OCI-LY3 (cell line): Measurements from ENCODE around the gene FAR1.

ENCODE experiments used
- H2AFZ ChIP-seq: fragments of 200-600, 300-600 bp; shearing (Covaris generic); 2 replicates; pipeline ENCODE4 v1.6.0; 2014; ENCODE audit warnings: antibody characterized with exemption, low read depth, low read length
- H3K27ac ChIP-seq: fragments of 200-600, 300-600 bp; sonication (generic); 2 replicates; pipeline ENCODE4 v1.5.1; 2014; ENCODE audit warnings: mild to moderate bottlenecking, low read length, moderate library complexity, mixed read lengths
- H3K27me3 ChIP-seq: fragments of 200-600, 300-600 bp; sonication (generic); 2 replicates; pipeline ENCODE4 v1.6.1; 2014; ENCODE audit warnings: low read depth, low read length, mixed read lengths
- H3K36me3 ChIP-seq: fragments of 200-600, 300-600 bp; sonication (generic); replicated peaks from 2 replicates; pipeline ENCODE3; 2014; ENCODE audit warnings: low read depth, low read length, mixed read lengths
- H3K4me1 ChIP-seq: fragments of 300-600, 200-600 bp; sonication (generic); 2 replicates; pipeline ENCODE4 v1.6.1; 2014; ENCODE audit warnings: low read length, mixed read lengths
- H3K4me2 ChIP-seq: fragments of 200-600, 300-600 bp; sonication (generic); 2 replicates; pipeline ENCODE4 v1.6.1; 2014; ENCODE audit warnings: low read length, mixed read lengths
- H3K4me3 ChIP-seq: fragments of 300-600, 200-600 bp; sonication (generic); 2 replicates; pipeline ENCODE4 v1.5.1; 2014; ENCODE audit warnings: antibody characterized with exemption, mild to moderate bottlenecking, low read length, moderate library complexity
- H3K79me2 ChIP-seq: fragments of 300-600, 200-600 bp; shearing (Covaris generic); 2 replicates; pipeline ENCODE4 v1.6.1; 2014; ENCODE audit warnings: mild to moderate bottlenecking, low read length, mixed read lengths
- H3K9ac ChIP-seq: fragments of 300-600, 200-600 bp; shearing (Covaris generic); 2 replicates; pipeline ENCODE4 v1.6.0; 2014; ENCODE audit warnings: mild to moderate bottlenecking, low read length, moderate library complexity
- H3K9me3 ChIP-seq: fragments of 200-600, 300-600 bp; shearing (Covaris generic); 2 replicates; pipeline ENCODE4 v1.6.1; 2014; ENCODE audit warnings: low read length, mixed read lengths; ENCODE audit not compliant: insufficient read depth
- H4K20me1 ChIP-seq: fragments of 200-600, 300-600 bp; sonication (generic); 2 replicates; pipeline ENCODE4 v1.6.1; 2016; ENCODE audit warnings: low read length, mixed read lengths; ENCODE audit not compliant: insufficient read depth
- CTCF ChIP-seq: fragments of 200-600, 300-600 bp; sonication (generic); IDR thresholded peaks from 2 replicates; pipeline ENCODE4 v1.5.1; 2014; ENCODE audit warnings: antibody characterized with exemption, low read length, low read depth
- EZH2phosphoT487 ChIP-seq: fragments of 200-600 bp; shearing (Covaris generic); IDR thresholded peaks from 2 replicates; pipeline ENCODE4 v1.6.1; 2018; ENCODE audit warnings: antibody characterized with exemption, mixed run types, low read depth

FAR1 gene

DNA sequence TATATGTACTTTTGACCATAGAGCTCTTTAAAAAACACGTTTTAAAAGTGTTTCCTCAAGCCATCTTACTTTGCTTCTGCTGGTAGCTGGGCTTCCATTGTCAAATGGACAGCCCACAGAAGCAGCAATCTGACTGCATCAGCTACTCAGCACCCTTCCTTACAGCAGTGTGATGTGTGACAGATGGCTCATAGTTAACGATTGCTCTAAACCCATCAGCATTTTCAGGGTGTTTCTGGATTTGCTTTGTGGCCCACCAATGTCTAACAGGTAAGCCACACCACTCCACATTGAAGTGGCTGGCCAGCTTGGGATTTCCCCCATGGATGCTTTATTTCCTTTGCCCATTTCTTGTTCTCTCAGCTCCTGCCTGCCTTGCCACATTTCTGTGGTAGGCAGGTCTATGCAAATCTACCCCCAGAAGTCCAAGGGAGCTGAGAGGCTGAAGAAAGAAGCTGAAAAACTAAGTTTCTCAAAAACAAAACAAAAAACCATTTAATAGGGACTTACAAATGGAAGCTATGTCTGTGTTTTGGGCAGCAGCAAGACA is 7.3 kb upstream of the FAR1 start:
- H3K4me1 ChIP-seq = no peaks in the 10 kb centered on the region
- no peak overlapping the region for H2AFZ ChIP-seq
- H3K9ac ChIP-seq = no peak overlapping the region
- no peaks in the 10 kb centered on the region for H3K9me3 ChIP-seq
- H3K4me2 ChIP-seq = no peak overlapping the region
- H3K27ac ChIP-seq = no peak overlapping the region
- no peak overlapping the region for H3K4me3 ChIP-seq
- no peaks in the 10 kb centered on the region for H3K79me2 ChIP-seq
- TF ChIP-seq EZH2phosphoT487 = no peak
- TF ChIP-seq CTCF = no peak
- no peaks in the 10 kb centered on the region for H3K36me3 ChIP-seq
- no peaks in the 10 kb centered on the region for H3K27me3 ChIP-seq
- H4K20me1 ChIP-seq = no peaks in the 10 kb centered on the region

DNA sequence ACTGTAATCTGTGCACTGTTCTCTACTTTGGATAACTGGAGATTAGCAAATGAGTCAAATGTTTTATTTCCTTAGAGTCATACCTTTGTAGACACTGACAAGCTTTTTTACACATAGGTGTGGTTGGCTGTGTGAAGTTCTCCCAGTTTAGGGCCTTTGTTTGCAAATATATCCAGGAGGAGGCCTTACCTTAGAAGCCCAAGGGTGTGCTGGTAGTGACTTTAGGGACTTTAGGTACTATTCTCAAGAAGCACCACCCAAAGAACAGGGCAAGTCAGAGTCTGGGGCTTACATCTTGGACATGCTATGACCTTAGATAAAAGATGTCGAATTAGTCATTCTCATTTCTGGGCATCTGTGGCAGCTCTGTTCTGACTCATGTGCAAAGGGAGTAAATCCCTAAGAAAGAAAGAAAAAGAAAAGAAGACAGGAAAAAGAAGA is 4.8 kb upstream of the FAR1 start:
- H3K9me3 ChIP-seq = no peaks in the 10 kb centered on the region
- no peak overlapping the region for H3K4me2 ChIP-seq
- no peak overlapping the region for H3K27ac ChIP-seq
- H3K4me1 ChIP-seq = peaks cover 10% of the 10 kb centered on the region
- no peak for TF ChIP-seq CTCF
- TF ChIP-seq EZH2phosphoT487 = no peak
- H3K36me3 ChIP-seq = no peaks in the 10 kb centered on the region
- H3K9ac ChIP-seq = no peak overlapping the region
- no peaks in the 10 kb centered on the region for H4K20me1 ChIP-seq
- H3K27me3 ChIP-seq = no peaks in the 10 kb centered on the region
- H3K4me3 ChIP-seq = no peak overlapping the region
- peaks cover 2% of the 10 kb centered on the region for H3K79me2 ChIP-seq
- H2AFZ ChIP-seq = no peak overlapping the region

DNA sequence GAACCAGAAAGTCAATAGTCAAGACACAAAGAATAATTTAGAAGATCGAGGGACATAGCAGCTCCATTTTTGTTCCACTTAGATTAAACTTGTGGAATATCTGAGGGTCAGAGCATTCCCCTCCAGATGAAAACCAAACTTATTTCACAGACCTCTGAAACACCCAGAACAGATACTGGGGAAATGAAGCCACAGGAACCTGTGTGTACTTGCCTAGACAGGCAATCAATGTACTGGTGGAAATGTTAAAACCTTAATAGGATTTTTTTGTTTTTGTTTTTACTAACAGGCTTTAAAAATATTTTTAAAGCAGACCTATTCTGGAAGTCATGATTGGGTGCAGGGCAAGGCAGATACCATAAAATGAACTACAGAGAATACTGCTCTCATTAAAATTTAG is 4.1 kb upstream of the FAR1 start:
- Histone ChIP-seq H3K4me1 (peaks cover 10% of the 10 kb centered on the region), H4K20me1 (0 out of 2 replicates have a peak, but pooled peaks cover 2% of the 10 kb centered on the region), H3K4me3 (no peak overlapping the region), H3K79me2 (peaks cover 9% of the 10 kb centered on the region), H3K27me3 (no peaks in the 10 kb centered on the region), H3K4me2 (no peak overlapping the region), H2AFZ (no peak overlapping the region), H3K9ac (no peak overlapping the region), H3K36me3 (no peaks in the 10 kb centered on the region), H3K27ac (no peak overlapping the region), H3K9me3 (no peaks in the 10 kb centered on the region)
- TF ChIP-seq EZH2phosphoT487 = no peak
- TF ChIP-seq CTCF = no peak

- peak overlapping the region; percentile 99 for H3K4me2 ChIP-seq
Measured at GRCh38 chr11:13666708-13667107, 1.8 kb upstream of the FAR1 start.

More at GRCh38 chr11:13666708-13667107, 1.8 kb upstream of the FAR1 start:
- peaks cover 32% of the 10 kb centered on the region for H3K79me2 ChIP-seq
- H3K9me3 ChIP-seq = no peaks in the 10 kb centered on the region
- peak overlapping the region; percentile 93; the same call in 1 of the 2 replicates for H3K9ac ChIP-seq
- H3K4me1 ChIP-seq = peaks cover 21% of the 10 kb centered on the region
- H3K27me3 ChIP-seq = no peaks in the 10 kb centered on the region
- peaks cover 6% of the 10 kb centered on the region for H3K36me3 ChIP-seq
- no peak overlapping the region for H3K27ac ChIP-seq
- 0 out of 2 replicates have a peak overlapping the region, but pooled peaks have one; percentile 98 for H2AFZ ChIP-seq
- TF ChIP-seq EZH2phosphoT487 (no peak), CTCF (no peak)
- H4K20me1 ChIP-seq = peaks cover 24% of the 10 kb centered on the region
- H3K4me3 ChIP-seq = peak overlapping the region; percentile 91; the same call in 1 of the 2 replicates
